Liver (tissue), 9 donors: ENCODE measurements around the gene UBASH3A. TPM values are rescaled to one million over a fixed set of nuclear protein-coding genes. Genes with fewer than 3 reads are reported as not detected.

Source experiments
- DNase-seq: peaks from one replicate; pipeline ENCODE4 v3.0.0-alpha.2; 2017; ENCODE audit warnings: low spot score
- H3K27ac ChIP-seq, 2 donors: one replicate each; pipeline ENCODE4 v1.7.0; 2013; ENCODE audit warnings: inconsistent platforms in 2 of 2, low read length in 2 of 2, control low read depth in 1 of 2, low read depth in 1 of 2, mild to moderate bottlenecking in 1 of 2
- H3K27me3 ChIP-seq, 4 donors: one replicate each; pipeline versions ENCODE4 v1.6.1 to v1.7.0; 2013; ENCODE audit warnings: low read length in 3 of 4, inconsistent platforms in 1 of 4, mild to moderate bottlenecking in 1 of 4, moderate library complexity in 1 of 4; ENCODE audit not compliant: control insufficient read depth in 4 of 4, insufficient read depth in 4 of 4
- H3K36me3 ChIP-seq, 4 donors: one replicate each; pipeline versions ENCODE4 v1.6.1 to v1.7.0; 2013; ENCODE audit warnings: low read length in 3 of 4, mild to moderate bottlenecking in 3 of 4, low read depth in 1 of 4, moderate library complexity in 1 of 4; ENCODE audit not compliant: control insufficient read depth in 4 of 4, insufficient read depth in 3 of 4
- H3K4me1 ChIP-seq, 4 donors: one replicate each; pipeline versions ENCODE4 v1.6.1 to v1.7.0; 2013; ENCODE audit warnings: low read length in 3 of 4, mild to moderate bottlenecking in 3 of 4, moderate library complexity in 1 of 4; ENCODE audit not compliant: control insufficient read depth in 4 of 4, insufficient read depth in 4 of 4
- H3K4me3 ChIP-seq, 3 donors: one replicate each; pipeline versions ENCODE4 v1.6.1 to v1.7.0; 2013; ENCODE audit warnings: low read length in 3 of 3, control low read depth in 1 of 3, low read depth in 1 of 3, mild to moderate bottlenecking in 1 of 3
- H3K9ac ChIP-seq, 2 donors: one replicate each; pipeline ENCODE4 v1.7.0; 2013; ENCODE audit warnings: low read length in 2 of 2, mild to moderate bottlenecking in 2 of 2, moderate library complexity in 2 of 2, control low read depth in 1 of 2, low read depth in 1 of 2
- H3K9me3 ChIP-seq, 4 donors: one replicate each; pipeline versions ENCODE4 v1.6.1 to v1.7.0; 2013; ENCODE audit warnings: low read length in 3 of 4; ENCODE audit not compliant: control insufficient read depth in 4 of 4
- EGR1 ChIP-seq, 2 donors: IDR thresholded peaks; 2 replicates each; pipeline ENCODE4 v1.6.1; 2016 to 2018; ENCODE audit warnings: antibody characterized with exemption in 2 of 2, low read depth in 2 of 2
- FOXA1 ChIP-seq: IDR thresholded peaks from 2 replicates; pipeline ENCODE4 v1.6.1; 2016; ENCODE audit warnings: antibody characterized with exemption
- FOXA2 ChIP-seq: IDR thresholded peaks from 2 replicates; pipeline ENCODE4 v1.6.1; 2016; ENCODE audit warnings: antibody characterized with exemption
- GABPA ChIP-seq, 2 donors: IDR thresholded peaks in 1 of 2; conservative IDR thresholded peaks in 1 of 2; 2 replicates each; pipeline ENCODE4 v1.6.1; 2016; ENCODE audit warnings: antibody characterized with exemption in 2 of 2, mild to moderate bottlenecking in 1 of 2, moderate library complexity in 1 of 2
- HNF4A ChIP-seq, 2 donors: conservative IDR thresholded peaks; 2 replicates each; pipeline ENCODE4 v1.6.1; 2016; ENCODE audit warnings: antibody characterized with exemption in 2 of 2, mild to moderate bottlenecking in 2 of 2
- HNF4G ChIP-seq: IDR thresholded peaks from 2 replicates; pipeline ENCODE4 v1.6.1; 2016; ENCODE audit warnings: antibody characterized with exemption
- JUND ChIP-seq, 2 donors: IDR thresholded peaks; 2 replicates each; pipeline ENCODE4 v1.6.1; 2016; ENCODE audit warnings: antibody characterized with exemption in 2 of 2
- NR2F2 ChIP-seq: IDR thresholded peaks from 2 replicates; pipeline ENCODE4 v1.6.1; 2016; ENCODE audit warnings: antibody characterized with exemption
- RAD21 ChIP-seq, 2 donors: IDR thresholded peaks; 2 replicates each; pipeline ENCODE4 v1.6.1; 2016; ENCODE audit warnings: antibody characterized with exemption in 2 of 2, mild to moderate bottlenecking in 2 of 2
- RXRA ChIP-seq, 2 donors: IDR thresholded peaks; 2 replicates each; pipeline ENCODE4 v1.6.1; 2017 to 2018; ENCODE audit warnings: antibody characterized with exemption in 2 of 2, mild to moderate bottlenecking in 1 of 2
- TAF1 ChIP-seq: conservative IDR thresholded peaks from 2 replicates; pipeline ENCODE4 v1.6.1; 2016; ENCODE audit warnings: antibody characterized with exemption, mild to moderate bottlenecking
- YY1 ChIP-seq: IDR thresholded peaks from 2 replicates; pipeline ENCODE4 v1.6.1; 2016; ENCODE audit warnings: antibody characterized with exemption, mild to moderate bottlenecking
- WGBS: extraction: QIAGEN DNeasy Blood & Tissue Kit; methylation state at CpG from one replicate; pipeline ENCODE4 v1.1.7; 2013; 5-methylcytosine and 5-hydroxymethylcytosine counted together
- polyA plus RNA-seq, 2 donors: library from polyadenylated mRNA; stranded (reverse) in 1 of 2; unstranded in 1 of 2; fragments of 200-250 nt in 1 of 2; fragments of >200 nt in 1 of 2; fragmentation: Nextera tagmentation in 1 of 2; extraction: Ambion mirVana in 1 of 2; gene quantifications; one replicate each; pipeline versions ENCODE4 v1.2.1 to v1.2.3, GENCODE V29; 2013 to 2015
- total RNA-seq, 2 donors: library from RNA; depleted of rRNA; stranded (reverse); fragments of >200 nt; gene quantifications; one replicate each; pipeline ENCODE4 v1.2.3, GENCODE V29; 2014
- TF ChIP-seq, protein P1 (sequence below): IDR thresholded peaks from 2 replicates; pipeline ENCODE4 v1.6.1; 2016; ENCODE audit warnings: antibody characterized with exemption
- TF ChIP-seq, protein P2 (sequence below): IDR thresholded peaks from 2 replicates; pipeline ENCODE4 v1.6.1; 2016; ENCODE audit warnings: antibody characterized with exemption
- TF ChIP-seq, protein P3 (sequence below): fragments of 150-350 bp; IDR thresholded peaks from 2 replicates; pipeline ENCODE4 v1.5.1; 2017; ENCODE audit warnings: improper control_type of control experiment, low read depth, low read length; ENCODE audit not compliant: missing input control
- TF ChIP-seq, protein P4 (sequence below): IDR thresholded peaks from 2 replicates; pipeline ENCODE4 v1.6.1; 2016; ENCODE audit warnings: antibody characterized with exemption
- TF ChIP-seq, protein P5 (sequence below): IDR thresholded peaks from 2 replicates; pipeline ENCODE4 v1.6.1; 2016; ENCODE audit warnings: antibody characterized with exemption, mild to moderate bottlenecking
- donor health status: healthy.
- donor health status: healthy.
- donor health status: healthy.
- donor health status: healthy.
- donor health status: healthy.

Gene UBASH3A
- total and polyA plus RNA-seq, 4 donors: 0.10 to 0.75 (median 0.45) TPM

DNA sequence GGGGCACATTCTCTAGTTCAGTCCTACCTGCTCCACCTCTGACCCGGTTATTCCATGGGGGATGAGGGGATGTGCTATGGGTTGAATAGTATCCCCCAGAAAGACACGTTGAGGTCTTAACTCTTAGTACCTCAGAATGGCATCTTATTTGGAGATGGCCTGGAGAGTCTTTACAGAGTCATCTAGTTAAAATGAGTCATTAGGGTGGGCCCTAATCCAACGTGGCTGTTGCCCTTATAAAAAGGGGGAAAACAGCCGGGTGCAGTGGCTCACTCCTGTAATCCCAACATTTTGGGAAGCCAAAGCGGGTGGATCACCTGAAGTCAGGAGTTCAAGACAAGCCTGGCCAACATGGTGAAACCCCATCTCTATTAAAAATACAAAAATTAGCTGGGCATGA lies 13.5 kb upstream of the UBASH3A start:
- 81% methylated on average over 5 of the region's 5 CpGs for WGBS
- no peak overlapping the region for H3K27ac ChIP-seq
- H3K9ac ChIP-seq: no peak overlapping the region
- H3K9me3 ChIP-seq: no peaks in the 10 kb centered on the region
- H3K4me1 ChIP-seq: peaks cover 0 to 12% (median 10%) of the 10 kb centered on the region in 4 donors
- TF ChIP-seq NR2F2 (no peak), FOXA1 (no peak), EGR1 (IDR thresholded peaks at IDR 0.05; ENCODE audit: low read depth in 2 of 2) (no peak), HNF4G (no peak), HNF4A (conservative IDR thresholded peaks at IDR 0.05) (no peak), FOXA2 (no peak), TAF1 (no peak), RAD21 (IDR thresholded peaks at IDR 0.05) (no peak)
- TF ChIP-seq, protein P1, sequence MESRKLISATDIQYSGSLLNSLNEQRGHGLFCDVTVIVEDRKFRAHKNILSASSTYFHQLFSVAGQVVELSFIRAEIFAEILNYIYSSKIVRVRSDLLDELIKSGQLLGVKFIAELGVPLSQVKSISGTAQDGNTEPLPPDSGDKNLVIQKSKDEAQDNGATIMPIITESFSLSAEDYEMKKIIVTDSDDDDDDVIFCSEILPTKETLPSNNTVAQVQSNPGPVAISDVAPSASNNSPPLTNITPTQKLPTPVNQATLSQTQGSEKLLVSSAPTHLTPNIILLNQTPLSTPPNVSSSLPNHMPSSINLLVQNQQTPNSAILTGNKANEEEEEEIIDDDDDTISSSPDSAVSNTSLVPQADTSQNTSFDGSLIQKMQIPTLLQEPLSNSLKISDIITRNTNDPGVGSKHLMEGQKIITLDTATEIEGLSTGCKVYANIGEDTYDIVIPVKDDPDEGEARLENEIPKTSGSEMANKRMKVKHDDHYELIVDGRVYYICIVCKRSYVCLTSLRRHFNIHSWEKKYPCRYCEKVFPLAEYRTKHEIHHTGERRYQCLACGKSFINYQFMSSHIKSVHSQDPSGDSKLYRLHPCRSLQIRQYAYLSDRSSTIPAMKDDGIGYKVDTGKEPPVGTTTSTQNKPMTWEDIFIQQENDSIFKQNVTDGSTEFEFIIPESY: no peak
- TF ChIP-seq, protein P2, sequence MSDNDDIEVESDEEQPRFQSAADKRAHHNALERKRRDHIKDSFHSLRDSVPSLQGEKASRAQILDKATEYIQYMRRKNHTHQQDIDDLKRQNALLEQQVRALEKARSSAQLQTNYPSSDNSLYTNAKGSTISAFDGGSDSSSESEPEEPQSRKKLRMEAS: no peak
- H3K27me3 ChIP-seq: peaks cover 0 to 4% (median 0%) of the 10 kb centered on the region in 4 donors
- no peak overlapping the region for H3K4me3 ChIP-seq
- no peaks in the 10 kb centered on the region for H3K36me3 ChIP-seq
- DNase-seq: no peak

DNA sequence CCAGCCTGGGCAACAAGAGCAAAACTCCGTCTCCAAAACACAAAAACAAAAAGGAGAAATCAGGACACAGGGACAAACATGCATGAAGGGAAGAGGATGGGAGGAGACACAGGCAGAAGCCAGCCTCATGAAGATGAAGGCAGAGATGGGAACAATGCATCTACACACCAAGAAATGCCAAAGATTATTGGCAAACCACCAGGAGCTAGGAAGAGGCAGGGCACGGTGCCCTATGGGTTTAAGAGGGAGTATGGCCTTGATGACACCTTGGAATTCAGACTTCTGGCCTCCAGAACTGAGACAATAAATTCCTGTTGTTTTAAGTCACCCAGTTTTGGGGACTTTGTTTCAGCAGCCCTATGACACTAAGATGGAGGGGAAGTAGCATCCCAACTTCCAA lies 13.0 kb upstream of the UBASH3A start:
- TF ChIP-seq GABPA (IDR thresholded peaks at IDR 0.05 in 1 of 2, conservative IDR thresholded peaks at IDR 0.05 in 1 of 2): no peak
- no peak for TF ChIP-seq YY1
- no peak for TF ChIP-seq RAD21 (IDR thresholded peaks at IDR 0.05)
- TF ChIP-seq, protein P3, sequence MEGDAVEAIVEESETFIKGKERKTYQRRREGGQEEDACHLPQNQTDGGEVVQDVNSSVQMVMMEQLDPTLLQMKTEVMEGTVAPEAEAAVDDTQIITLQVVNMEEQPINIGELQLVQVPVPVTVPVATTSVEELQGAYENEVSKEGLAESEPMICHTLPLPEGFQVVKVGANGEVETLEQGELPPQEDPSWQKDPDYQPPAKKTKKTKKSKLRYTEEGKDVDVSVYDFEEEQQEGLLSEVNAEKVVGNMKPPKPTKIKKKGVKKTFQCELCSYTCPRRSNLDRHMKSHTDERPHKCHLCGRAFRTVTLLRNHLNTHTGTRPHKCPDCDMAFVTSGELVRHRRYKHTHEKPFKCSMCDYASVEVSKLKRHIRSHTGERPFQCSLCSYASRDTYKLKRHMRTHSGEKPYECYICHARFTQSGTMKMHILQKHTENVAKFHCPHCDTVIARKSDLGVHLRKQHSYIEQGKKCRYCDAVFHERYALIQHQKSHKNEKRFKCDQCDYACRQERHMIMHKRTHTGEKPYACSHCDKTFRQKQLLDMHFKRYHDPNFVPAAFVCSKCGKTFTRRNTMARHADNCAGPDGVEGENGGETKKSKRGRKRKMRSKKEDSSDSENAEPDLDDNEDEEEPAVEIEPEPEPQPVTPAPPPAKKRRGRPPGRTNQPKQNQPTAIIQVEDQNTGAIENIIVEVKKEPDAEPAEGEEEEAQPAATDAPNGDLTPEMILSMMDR: no peak
- no peak for TF ChIP-seq EGR1 (IDR thresholded peaks at IDR 0.05; ENCODE audit: low read depth in 2 of 2)
- peaks cover 0 to 4% (median 0%) of the 10 kb centered on the region in 4 donors for H3K27me3 ChIP-seq
- H3K9ac ChIP-seq: no peak overlapping the region
- H3K4me1 ChIP-seq: peaks cover 0 to 8% (median 7%) of the 10 kb centered on the region in 4 donors
- 78% methylated on average over 2 of the region's 2 CpGs for WGBS
- H3K9me3 ChIP-seq: no peaks in the 10 kb centered on the region
- no peak overlapping the region for H3K4me3 ChIP-seq
- H3K36me3 ChIP-seq: no peaks in the 10 kb centered on the region
- no peak for DNase-seq
- no peak overlapping the region for H3K27ac ChIP-seq

DNA sequence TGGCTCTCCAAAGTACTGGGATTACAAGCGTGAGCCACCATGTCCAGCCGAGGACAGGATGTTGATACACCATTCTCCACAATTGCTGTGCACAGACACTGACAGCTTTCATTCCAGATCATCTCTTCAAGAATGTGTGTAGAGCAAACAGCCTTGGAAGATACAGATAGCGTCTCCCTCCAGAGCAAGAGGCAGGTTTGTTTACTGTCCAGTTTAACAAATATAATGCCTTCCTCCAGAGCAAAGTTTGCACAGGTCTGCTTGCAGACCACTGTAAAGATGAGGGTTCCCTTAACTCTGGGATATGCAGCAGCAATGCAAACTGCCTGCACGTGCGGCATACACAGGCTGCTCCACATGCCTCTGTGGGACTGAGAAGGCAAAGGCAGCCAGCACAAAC lies 12.4 kb upstream of the UBASH3A start:
- Histone ChIP-seq H3K9ac (no peak overlapping the region), H3K27me3 (peaks cover 0 to 4% (median 0%) of the 10 kb centered on the region in 4 donors), H3K9me3 (no peaks in the 10 kb centered on the region), H3K36me3 (no peaks in the 10 kb centered on the region), H3K4me3 (no peak overlapping the region), H3K27ac (no peak overlapping the region), H3K4me1 (peaks cover 0 to 2% (median 1%) of the 10 kb centered on the region in 4 donors)
- WGBS: 64% methylated on average over 5 of the region's 5 CpGs
- DNase-seq: no peak
- TF ChIP-seq JUND (IDR thresholded peaks at IDR 0.05) (no peak), FOXA2 (no peak), NR2F2 (no peak), RXRA (IDR thresholded peaks at IDR 0.05) (no peak), HNF4A (conservative IDR thresholded peaks at IDR 0.05) (no peak), RAD21 (IDR thresholded peaks at IDR 0.05) (no peak), YY1 (no peak), TAF1 (no peak), FOXA1 (no peak), HNF4G (no peak), GABPA (IDR thresholded peaks at IDR 0.05 in 1 of 2, conservative IDR thresholded peaks at IDR 0.05 in 1 of 2) (no peak)
- TF ChIP-seq, protein P1: no peak
- TF ChIP-seq, protein P4, sequence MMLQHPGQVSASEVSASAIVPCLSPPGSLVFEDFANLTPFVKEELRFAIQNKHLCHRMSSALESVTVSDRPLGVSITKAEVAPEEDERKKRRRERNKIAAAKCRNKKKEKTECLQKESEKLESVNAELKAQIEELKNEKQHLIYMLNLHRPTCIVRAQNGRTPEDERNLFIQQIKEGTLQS: no peak
- TF ChIP-seq, protein P5, sequence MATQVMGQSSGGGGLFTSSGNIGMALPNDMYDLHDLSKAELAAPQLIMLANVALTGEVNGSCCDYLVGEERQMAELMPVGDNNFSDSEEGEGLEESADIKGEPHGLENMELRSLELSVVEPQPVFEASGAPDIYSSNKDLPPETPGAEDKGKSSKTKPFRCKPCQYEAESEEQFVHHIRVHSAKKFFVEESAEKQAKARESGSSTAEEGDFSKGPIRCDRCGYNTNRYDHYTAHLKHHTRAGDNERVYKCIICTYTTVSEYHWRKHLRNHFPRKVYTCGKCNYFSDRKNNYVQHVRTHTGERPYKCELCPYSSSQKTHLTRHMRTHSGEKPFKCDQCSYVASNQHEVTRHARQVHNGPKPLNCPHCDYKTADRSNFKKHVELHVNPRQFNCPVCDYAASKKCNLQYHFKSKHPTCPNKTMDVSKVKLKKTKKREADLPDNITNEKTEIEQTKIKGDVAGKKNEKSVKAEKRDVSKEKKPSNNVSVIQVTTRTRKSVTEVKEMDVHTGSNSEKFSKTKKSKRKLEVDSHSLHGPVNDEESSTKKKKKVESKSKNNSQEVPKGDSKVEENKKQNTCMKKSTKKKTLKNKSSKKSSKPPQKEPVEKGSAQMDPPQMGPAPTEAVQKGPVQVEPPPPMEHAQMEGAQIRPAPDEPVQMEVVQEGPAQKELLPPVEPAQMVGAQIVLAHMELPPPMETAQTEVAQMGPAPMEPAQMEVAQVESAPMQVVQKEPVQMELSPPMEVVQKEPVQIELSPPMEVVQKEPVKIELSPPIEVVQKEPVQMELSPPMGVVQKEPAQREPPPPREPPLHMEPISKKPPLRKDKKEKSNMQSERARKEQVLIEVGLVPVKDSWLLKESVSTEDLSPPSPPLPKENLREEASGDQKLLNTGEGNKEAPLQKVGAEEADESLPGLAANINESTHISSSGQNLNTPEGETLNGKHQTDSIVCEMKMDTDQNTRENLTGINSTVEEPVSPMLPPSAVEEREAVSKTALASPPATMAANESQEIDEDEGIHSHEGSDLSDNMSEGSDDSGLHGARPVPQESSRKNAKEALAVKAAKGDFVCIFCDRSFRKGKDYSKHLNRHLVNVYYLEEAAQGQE: no peak
